H1 (cell line): ENCODE results near the gene OBI1. TPM values are rescaled to one million over a fixed set of nuclear protein-coding genes. Genes with fewer than 3 reads are reported as not detected.

Source experiments
- CTCF ChIA-PET: fragments of 300-600 bp; sonication (Branson Sonifier 250); formaldehyde crosslinking; loops from one replicate; lab custom pipeline; 2021; ENCODE audit not compliant: partially characterized antibody; lab: Charles Lee
- POLR2A ChIA-PET: fragments of 300-600 bp; sonication (Branson Sonifier 250); formaldehyde crosslinking; loops from one replicate; lab custom pipeline; 2021; ENCODE audit warnings: inconsistent platforms; ENCODE audit not compliant: partially characterized antibody; lab: Charles Lee
- DNase-seq, 2 experiments: peaks; one replicate each; pipeline versions ENCODE4 v3.0.0 to v3.0.0-alpha.2; 2010 to 2022; ENCODE audit warnings: low spot score in 2 of 2, low read depth in 1 of 2, mixed read lengths in 1 of 2
- FAIRE-seq: peaks from 2 replicates; lab custom pipeline; 2011; peaks lifted over from hg19 to GRCh38; lab: Jason Lieb, UNC
- H2AFZ ChIP-seq: 2 replicates; pipeline ENCODE4 v1.8.1; 2012; ENCODE audit warnings: low read length, inconsistent platforms
- H2AK5ac ChIP-seq: 2 replicates; pipeline ENCODE4 v1.6.1; 2013; ENCODE audit warnings: low read depth, low read length
- H2BK120ac ChIP-seq: replicated peaks from 2 replicates; pipeline ENCODE3; 2013; ENCODE audit warnings: low read depth, low read length, inconsistent platforms
- H2BK12ac ChIP-seq: 2 replicates; pipeline ENCODE4 v1.6.1; 2013; ENCODE audit warnings: low read depth, low read length
- H2BK15ac ChIP-seq: 2 replicates; pipeline ENCODE4 v1.6.1; 2013; ENCODE audit warnings: low read length
- H2BK20ac ChIP-seq: 2 replicates; pipeline ENCODE4 v1.6.1; 2013; ENCODE audit warnings: low read length
- H2BK5ac ChIP-seq: 2 replicates; pipeline ENCODE4 v1.6.1; 2013; ENCODE audit warnings: low read depth, low read length
- H3K14ac ChIP-seq: 2 replicates; pipeline ENCODE4 v1.6.1; 2013; ENCODE audit warnings: inconsistent platforms; ENCODE audit not compliant: insufficient read length
- H3K18ac ChIP-seq: 2 replicates; pipeline ENCODE4 v1.6.1; 2013; ENCODE audit warnings: low read length; ENCODE audit errors: extremely low read depth
- H3K23ac ChIP-seq: 2 replicates; pipeline ENCODE4 v1.6.1; 2013; ENCODE audit warnings: inconsistent platforms; ENCODE audit not compliant: insufficient read length
- H3K23me2 ChIP-seq: 2 replicates; pipeline ENCODE4 v1.6.1; 2013; ENCODE audit warnings: low read depth, low read length
- H3K27ac ChIP-seq: 2 replicates; pipeline ENCODE4 v1.6.1; 2011; ENCODE audit warnings: low read depth, low read length, inconsistent platforms
- H3K27me3 ChIP-seq, 4 experiments: replicated peaks in 1 of 4; 1 replicate in 1 of 4; 2 replicates in 3 of 4; pipeline versions ENCODE4 v1.6.1 to v1.8.1; 2011 to 2013; ENCODE audit warnings: low read length in 3 of 4, mild to moderate bottlenecking in 3 of 4, inconsistent platforms in 2 of 4, mixed read lengths in 2 of 4, moderate library complexity in 1 of 4; ENCODE audit not compliant: control insufficient read depth in 3 of 4, insufficient read depth in 3 of 4; ENCODE audit errors: extremely low read depth in 1 of 4
- H3K36me3 ChIP-seq, 4 experiments: 2 replicates each; pipeline versions ENCODE4 v1.6.1 to v1.8.1; 2011 to 2013; ENCODE audit warnings: mild to moderate bottlenecking in 4 of 4, low read length in 3 of 4, moderate library complexity in 2 of 4, control low read depth in 1 of 4, inconsistent platforms in 1 of 4; ENCODE audit not compliant: insufficient read depth in 4 of 4, control insufficient read depth in 2 of 4
- H3K4ac ChIP-seq: replicated peaks from 2 replicates; pipeline ENCODE3; 2013; ENCODE audit warnings: low read length, low read depth, mixed read lengths, inconsistent platforms; ENCODE audit not compliant: insufficient read length
- H3K4me1 ChIP-seq, 4 experiments: replicated peaks in 1 of 4; 1 replicate in 1 of 4; 2 replicates in 3 of 4; pipeline versions ENCODE4 v1.6.1 to v1.8.1; 2011 to 2013; ENCODE audit warnings: low read length in 3 of 4, inconsistent platforms in 2 of 4, mixed read lengths in 1 of 4; ENCODE audit not compliant: insufficient read depth in 4 of 4, control insufficient read depth in 3 of 4
- H3K4me2 ChIP-seq, 2 experiments: 2 replicates each; pipeline versions ENCODE4 v1.6.1 to v1.8.1; 2011 to 2013; ENCODE audit warnings: low read depth in 2 of 2, low read length in 2 of 2, control low read depth in 1 of 2, inconsistent platforms in 1 of 2, mild to moderate bottlenecking in 1 of 2; ENCODE audit not compliant: insufficient read depth in 1 of 2
- H3K4me3 ChIP-seq, 4 experiments: fragments of 200-600, 300-600 bp in 1 of 4; sonication (generic), shearing (Covaris generic), sonication (Bioruptor Twin) in 1 of 4; 2 replicates each; pipeline versions ENCODE4 v1.5.1 to v1.8.1; 2011 to 2016; ENCODE audit warnings: low read length in 4 of 4, low read depth in 3 of 4, control low read depth in 2 of 4, inconsistent platforms in 2 of 4, mild to moderate bottlenecking in 2 of 4, mixed read lengths in 1 of 4, moderate library complexity in 1 of 4; ENCODE audit not compliant: insufficient read depth in 2 of 4; ENCODE audit errors: extremely low read depth in 1 of 4
- H3K56ac ChIP-seq: replicated peaks from 2 replicates; pipeline ENCODE3; 2013; ENCODE audit warnings: low read depth, mild to moderate bottlenecking, mixed read lengths, low read length, inconsistent platforms; ENCODE audit not compliant: insufficient read length
- H3K79me1 ChIP-seq: 2 replicates; pipeline ENCODE4 v1.6.1; 2013; ENCODE audit warnings: low read depth, low read length, control low read depth
- H3K79me2 ChIP-seq, 2 experiments: 2 replicates each; pipeline versions ENCODE4 v1.6.1 to v1.8.1; 2012 to 2013; ENCODE audit warnings: low read length in 2 of 2, mild to moderate bottlenecking in 2 of 2, inconsistent platforms in 1 of 2; ENCODE audit not compliant: insufficient read depth in 2 of 2, control insufficient read depth in 1 of 2
- H3K9ac ChIP-seq, 4 experiments: replicated peaks in 1 of 4; 1 replicate in 1 of 4; 2 replicates in 3 of 4; pipeline versions ENCODE4 v1.6.1 to v1.8.1; 2011 to 2013; ENCODE audit warnings: low read depth in 3 of 4, low read length in 3 of 4, control low read depth in 2 of 4, mild to moderate bottlenecking in 2 of 4, moderate library complexity in 2 of 4, inconsistent platforms in 1 of 4; ENCODE audit errors: extremely low read depth in 1 of 4
- H3K9me3 ChIP-seq, 2 experiments: 2 replicates each; pipeline versions ENCODE4 v1.6.1 to v1.8.1; 2012 to 2013; ENCODE audit warnings: mild to moderate bottlenecking in 2 of 2, moderate library complexity in 2 of 2, control low read depth in 1 of 2, inconsistent platforms in 1 of 2, low read depth in 1 of 2, low read length in 1 of 2, mixed read lengths in 1 of 2; ENCODE audit not compliant: insufficient read depth in 2 of 2
- H4K20me1 ChIP-seq, 2 experiments: replicated peaks in 1 of 2; 2 replicates each; pipeline versions ENCODE3 to v1.8.1; 2011 to 2013; ENCODE audit warnings: inconsistent platforms in 2 of 2, low read length in 2 of 2, mild to moderate bottlenecking in 1 of 2; ENCODE audit not compliant: insufficient read depth in 2 of 2, control insufficient read depth in 1 of 2
- H4K5ac ChIP-seq: 2 replicates; pipeline ENCODE4 v1.6.1; 2013; ENCODE audit warnings: low read length, low read depth, mixed read lengths, inconsistent platforms; ENCODE audit not compliant: insufficient read length
- H4K8ac ChIP-seq: 2 replicates; pipeline ENCODE4 v1.8.0; 2013; ENCODE audit warnings: mild to moderate bottlenecking, moderate library complexity, low read length, inconsistent platforms; ENCODE audit not compliant: insufficient read depth; ENCODE audit errors: extremely low read depth
- H4K91ac ChIP-seq: replicated peaks from 2 replicates; pipeline ENCODE3; 2013; ENCODE audit warnings: low read length, mixed read lengths, inconsistent platforms; ENCODE audit not compliant: insufficient read length
- CBX5 ChIP-seq: fragments of 300-800, 300-1000 bp; sonication (generic); IDR thresholded peaks from 2 replicates; pipeline ENCODE4 v1.7.1; 2016; ENCODE audit warnings: antibody characterized with exemption, low read length, low read depth
- CBX8 ChIP-seq: fragments of 300-800, 300-1000 bp; sonication (generic); IDR thresholded peaks from 2 replicates; pipeline ENCODE4 v1.7.1; 2016; ENCODE audit warnings: low read depth, low read length, borderline replicate concordance
- JUN ChIP-seq: IDR thresholded peaks from 2 replicates; pipeline ENCODE4 v1.6.1; 2011; ENCODE audit warnings: low read depth, mild to moderate bottlenecking, improper control_type of control experiment, low read length
- MAFK ChIP-seq: IDR thresholded peaks from 2 replicates; pipeline ENCODE4 v1.6.1; 2012; ENCODE audit warnings: low read depth, mild to moderate bottlenecking, improper control_type of control experiment, low read length
- RAD21 ChIP-seq, 2 experiments: IDR thresholded peaks in 1 of 2; conservative IDR thresholded peaks in 1 of 2; 2 replicates each; pipeline ENCODE4 v1.6.1; 2011; ENCODE audit warnings: low read depth in 2 of 2, low read length in 2 of 2, improper control_type of control experiment in 1 of 2, inconsistent platforms in 1 of 2, mild to moderate bottlenecking in 1 of 2, moderate library complexity in 1 of 2
- WGBS, 2 experiments: shearing (Covaris generic) in 1 of 2; methylation state at CpG; one replicate each; pipeline versions ENCODE4 v1.1.6 to v1.1.7; 2013 to 2015; ENCODE audit warnings: low lambda C conversion rate in 2 of 2, mixed read lengths in 2 of 2, inconsistent platforms in 1 of 2, low coverage in 1 of 2, missing lambda C conversion rate in 1 of 2; ENCODE audit not compliant: insufficient replicate concordance in 2 of 2, insufficient coverage in 1 of 2, insufficient read length in 1 of 2; ENCODE audit errors: extremely low coverage in 1 of 2, missing lambda C conversion rate in 1 of 2; 5-methylcytosine and 5-hydroxymethylcytosine counted together
- polyA plus RNA-seq, 7 experiments: library from polyadenylated mRNA; depleted of rRNA in 3 of 7; stranded (reverse) in 5 of 7; unstranded in 2 of 7; fragments of >200 nt in 5 of 7; fragments of 200-250 nt in 2 of 7; gene quantifications; 1 replicate in 5 of 7; 2 replicates in 1 of 7; 4 replicates in 1 of 7; pipeline versions ENCODE4 v1.2.1 to v1.2.3, GENCODE V29; 2011 to 2013; ENCODE audit warnings: missing spikeins in 2 of 7, mixed read lengths in 2 of 7
- total RNA-seq: library from RNA; stranded (reverse); fragmentation: NEBNext Ultra II Directional; extraction: Animal tissue kit (Norgen Biotek cat#: 25700); gene quantifications from 2 replicates; pipeline ENCODE4 v1.2.1, GENCODE V29; 2021

OBI1 gene
- total and polyA plus RNA-seq, 2 of the 8 experiments (the other 6 are each of a cell fraction or from before 2014, with no cell fraction given), result 7.1 to 14.3 TPM

- no peak for FAIRE-seq
- H3K14ac ChIP-seq, result no peak overlapping the region
- no peak for TF ChIP-seq MAFK
- no peak for TF ChIP-seq CBX5
- 0 out of 2 replicates have a peak, but pooled peaks have one; percentile 61 for TF ChIP-seq CBX8
- TF ChIP-seq JUN, result no peak
- no peak for TF ChIP-seq RAD21 (IDR thresholded peaks at IDR 0.05 in 1 of 2, conservative IDR thresholded peaks at IDR 0.05 in 1 of 2; ENCODE audit: low read depth in 2 of 2, low read length in 2 of 2)
- no peak overlapping the region for H2AFZ ChIP-seq
- H3K27ac ChIP-seq, result no peak overlapping the region
- H4K20me1 ChIP-seq, result peaks cover 6 to 11% of the 10 kb centered on the region in 2 experiments
- no peak overlapping the region for H3K23ac ChIP-seq
- no peak overlapping the region for H3K9ac ChIP-seq
- DNase-seq, result no peak
- no peak overlapping the region for H4K5ac ChIP-seq
- H3K18ac ChIP-seq, result no peak overlapping the region
- H3K79me2 ChIP-seq, result no peaks in the 10 kb centered on the region
- ChIA-PET POLR2A (interaction anchor here (1.4 to 4.2 kb wide), 2 partner anchors 13 to 63 kb away, joined by 5 to 32 read pairs; no protein-coding TSS in a partner anchor), CTCF (interaction anchor here (0.6 to 2.3 kb wide), 3 partner anchors 8 to 422 kb away, joined by 3 to 8 read pairs (median 5); partner anchors contain the start of gene POU4F1)
- peak overlapping the region in 3 of 4 experiments; percentile 8 to 55 (median 15); a peak in 6 of 8 replicates for H3K4me3 ChIP-seq
- H3K23me2 ChIP-seq, result peaks cover 7% of the 10 kb centered on the region; the same call in 1 of the 2 replicates
- no peak overlapping the region for H2BK5ac ChIP-seq
- peaks cover 49 to 83% (median 69%) of the 10 kb centered on the region in 4 experiments for H3K27me3 ChIP-seq
- H3K36me3 ChIP-seq, result no peaks in the 10 kb centered on the region; a peak in 1 of 8 replicates
- H4K8ac ChIP-seq, result no peak overlapping the region
- H2BK15ac ChIP-seq, result no peak overlapping the region
- peak overlapping the region; percentile 64 to 71 for H3K4me2 ChIP-seq
- no peak overlapping the region for H2BK120ac ChIP-seq
- H2BK20ac ChIP-seq, result no peak overlapping the region
- H3K9me3 ChIP-seq, result no peaks in the 10 kb centered on the region
- 7% methylated on average over 8 of the region's 8 CpGs; no CpG with 5 or more reads in 1 of the 2 experiments for WGBS, 2 experiments
- H4K91ac ChIP-seq, result no peak overlapping the region
- H2AK5ac ChIP-seq, result no peak overlapping the region
- H3K79me1 ChIP-seq, result no peaks in the 10 kb centered on the region
- no peak overlapping the region for H3K56ac ChIP-seq
- no peak overlapping the region for H3K4ac ChIP-seq
- H2BK12ac ChIP-seq, result no peak overlapping the region; the same call in 1 of the 2 replicates
- H3K4me1 ChIP-seq, result peaks cover 3 to 19% (median 8%) of the 10 kb centered on the region in 4 experiments
Measured at GRCh38 chr13:78594456-78594975, 64.4 kb downstream of the OBI1 start.
